Activated CD4-positive, alpha-beta T cell treated with anti-CD3 and anti-CD28 coated beads, Interleukin-2, amount 50 U/mL, for 24 hours (primary cell): ENCODE data around the gene RAD9A.

ENCODE experiments used
- DNase-seq, 2 donors: peaks; one replicate each; pipeline ENCODE4 v3.0.0-alpha.2; 2020; ENCODE audit warnings: low read depth in 1 of 2, low spot score in 1 of 2

RAD9A gene

DNA sequence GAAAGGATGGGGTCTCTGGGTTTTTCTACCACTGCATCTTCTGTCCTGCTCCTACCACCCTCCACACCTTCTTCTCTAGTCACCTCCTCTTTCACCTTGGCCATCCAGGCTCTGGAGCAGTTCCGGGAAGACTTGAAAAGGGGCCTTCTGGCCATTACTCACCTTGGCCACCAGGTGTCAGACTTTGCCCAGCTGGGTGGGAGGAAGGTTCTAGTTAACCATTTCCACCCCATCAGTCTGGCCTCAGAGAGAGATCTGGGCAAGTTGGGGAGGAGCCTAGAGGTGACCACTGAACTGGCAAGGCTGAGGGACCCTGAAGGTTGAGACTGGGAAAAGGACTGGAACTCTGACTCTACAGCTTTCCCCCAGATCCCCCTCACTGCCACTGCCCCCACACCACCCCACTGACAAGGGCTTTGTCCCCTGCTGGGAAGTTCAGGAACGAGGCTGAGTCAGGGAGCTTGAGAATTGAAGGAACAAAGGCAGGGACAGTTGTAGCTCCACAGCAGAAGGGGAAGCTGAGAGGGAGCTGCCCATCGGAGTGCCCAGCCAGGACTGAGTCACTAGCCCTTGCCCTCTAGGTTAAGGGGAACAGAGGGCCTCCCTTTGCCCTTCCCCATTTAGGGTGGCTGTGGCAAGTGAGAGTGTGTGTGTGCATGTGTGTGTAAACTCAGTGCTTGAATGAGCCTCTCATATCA, 34.8 kb upstream of the RAD9A start:
- peak; percentile 39 to 69 for DNase-seq

DNA sequence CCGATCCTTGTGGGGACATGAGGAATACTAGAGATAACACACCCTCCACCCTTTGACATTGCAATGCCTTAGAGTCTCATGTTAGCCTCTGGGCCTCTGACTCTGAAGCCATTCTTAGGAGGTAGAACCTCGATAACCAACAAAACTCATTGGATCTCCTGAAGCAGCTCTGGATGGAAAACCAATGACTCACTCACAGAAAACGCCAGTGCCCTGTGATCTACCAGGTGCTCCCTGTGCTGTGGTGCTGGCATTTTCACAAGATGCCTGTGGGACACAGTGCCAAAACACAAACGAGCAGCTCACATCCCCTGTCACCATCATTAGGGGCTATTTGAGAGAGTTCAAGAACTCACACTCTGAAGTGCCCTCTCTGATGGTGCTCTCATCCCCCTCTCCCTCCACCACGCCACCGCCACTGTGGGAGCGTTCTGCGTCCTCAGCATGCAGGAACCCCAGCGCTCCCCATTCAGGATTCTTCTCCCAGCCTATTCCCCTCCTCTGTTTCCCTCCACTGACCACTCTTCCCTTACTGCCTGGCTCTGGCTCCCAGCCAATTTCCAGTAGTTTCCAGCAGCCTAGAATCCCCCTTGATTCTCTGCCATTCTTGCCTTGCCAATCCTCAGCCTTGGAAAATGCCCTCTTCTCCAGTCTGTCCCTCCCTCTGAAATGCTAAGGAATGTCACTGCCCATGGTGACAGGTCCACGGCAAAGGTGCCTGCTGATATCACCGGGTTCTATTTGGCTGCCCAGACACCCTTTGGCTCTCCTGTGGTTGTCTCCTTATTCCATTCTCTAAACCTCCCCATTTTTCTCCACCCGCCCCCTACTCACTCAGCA, 33.7 kb upstream of the RAD9A start:
- no peak for DNase-seq

DNA sequence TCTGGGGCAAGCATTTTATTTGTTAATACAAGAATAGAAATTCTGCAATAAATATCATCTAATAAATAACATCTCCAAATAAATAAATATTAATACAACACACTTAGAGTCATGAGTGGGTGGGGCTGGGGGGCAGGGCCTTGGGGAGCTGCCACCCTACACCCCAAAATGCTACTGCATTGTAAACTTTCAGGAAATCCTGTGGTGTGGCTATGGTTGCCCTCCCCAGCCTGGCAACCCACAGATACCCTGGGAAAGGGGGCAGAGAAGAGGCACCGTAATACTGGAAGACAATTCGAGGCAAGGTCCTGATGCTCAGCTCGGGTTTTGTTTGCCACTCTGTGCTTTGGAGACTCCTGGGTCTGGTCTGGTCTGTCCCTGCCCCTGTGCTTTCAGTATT, 27.6 kb upstream of the RAD9A start:
- DNase-seq = no peak

DNA sequence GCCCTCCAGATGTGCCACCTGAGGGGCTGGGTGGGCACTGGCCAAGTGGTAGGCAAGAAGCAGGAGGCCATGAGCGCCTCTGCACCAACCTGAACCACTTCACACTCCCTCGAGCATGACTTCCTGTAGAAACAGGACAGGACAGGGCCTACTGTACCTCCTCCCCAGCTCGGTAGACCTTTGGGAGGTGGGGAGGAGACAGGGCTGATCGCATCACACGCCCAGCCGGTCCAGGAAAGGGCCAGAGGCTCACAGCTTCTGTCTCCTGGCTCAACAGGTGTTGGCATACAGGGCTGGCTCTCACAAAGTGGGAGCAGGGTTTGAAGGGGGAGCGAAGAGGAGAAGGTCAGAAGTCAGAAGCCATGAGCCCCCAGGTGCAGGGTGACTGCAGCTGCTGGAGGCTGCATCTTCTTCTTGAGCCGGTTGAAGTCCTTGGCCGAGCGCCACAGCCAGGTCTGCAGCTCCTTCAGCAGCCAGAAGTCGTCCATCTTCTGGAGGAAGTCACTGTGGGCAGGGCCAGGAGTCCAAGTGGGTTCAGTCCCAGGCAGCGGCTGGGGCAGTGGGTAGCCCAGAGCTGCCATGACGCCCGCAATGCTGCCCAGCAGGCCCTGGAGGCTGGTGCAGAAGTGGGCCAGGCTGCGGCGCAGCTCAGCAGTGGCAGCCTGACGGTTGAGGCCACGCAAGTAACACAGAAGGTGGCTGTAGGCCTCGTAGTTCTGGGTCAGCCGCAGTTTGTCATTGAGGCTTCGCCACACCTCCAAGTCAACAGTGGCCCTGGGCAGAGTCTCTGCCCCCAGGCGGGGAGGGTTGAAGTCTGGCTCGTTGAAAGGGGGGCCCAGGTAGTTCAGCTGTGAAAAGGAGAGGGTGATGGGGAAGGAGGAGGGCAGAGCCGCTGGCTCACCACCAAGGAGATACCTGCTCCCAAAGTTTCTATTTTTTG, 26.7 kb upstream of the RAD9A start:
- DNase-seq = no peak

DNA sequence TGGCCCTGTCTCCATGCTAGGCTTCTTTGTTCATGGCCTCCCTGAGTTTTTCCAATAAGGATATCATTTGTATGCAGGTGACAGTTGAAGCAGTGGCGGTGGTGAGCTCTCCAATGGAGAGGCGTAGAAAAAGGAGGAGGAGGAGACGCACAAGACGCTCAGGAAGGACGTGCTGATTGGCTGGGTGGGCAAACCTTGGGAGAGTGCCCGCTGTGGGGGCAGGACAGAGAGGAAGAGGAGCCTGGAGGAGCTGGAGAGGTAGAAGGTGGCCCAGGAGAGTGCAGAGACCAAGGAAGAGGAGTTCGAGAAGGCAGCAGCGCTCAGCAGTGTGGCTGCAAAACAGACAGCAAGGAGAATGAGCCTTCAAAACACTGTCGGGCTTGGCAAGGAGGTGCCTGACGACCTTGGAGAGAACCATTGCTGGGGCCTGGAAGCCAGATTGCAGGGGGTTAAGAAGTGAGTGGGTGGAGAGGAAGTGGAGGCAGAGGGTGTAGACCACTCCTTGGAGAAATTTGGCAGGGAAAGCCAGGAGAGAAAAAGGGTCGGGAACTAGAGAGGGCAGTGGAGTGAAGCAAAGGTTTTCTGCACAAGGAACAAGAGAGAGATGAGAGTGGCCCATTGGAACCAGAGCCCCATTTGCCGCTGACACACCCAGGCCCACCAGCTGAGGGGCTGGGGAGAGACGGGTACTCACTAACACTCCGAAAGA, 25.9 kb upstream of the RAD9A start:
- DNase-seq = no peak

DNA sequence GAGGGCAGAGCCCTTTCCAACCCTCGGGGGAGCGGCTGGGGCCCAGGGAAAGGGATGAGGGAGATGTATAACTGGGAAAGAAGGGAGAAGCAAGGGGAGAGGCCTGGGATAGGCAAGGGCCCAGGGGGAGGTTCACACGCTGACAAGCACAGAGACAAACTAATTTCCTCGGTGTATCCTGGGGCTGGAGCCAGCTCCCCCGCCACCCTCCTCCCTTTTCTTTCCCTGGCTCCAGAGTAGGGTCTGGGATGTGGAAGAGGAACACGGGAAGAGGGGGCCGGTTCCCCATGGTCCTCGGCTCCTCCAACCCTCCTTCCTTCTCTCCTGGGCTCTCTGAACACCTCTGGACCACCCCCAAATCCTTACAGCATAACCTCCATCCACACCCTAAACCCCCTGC, 25.2 kb upstream of the RAD9A start:
- DNase-seq = no peak

DNA sequence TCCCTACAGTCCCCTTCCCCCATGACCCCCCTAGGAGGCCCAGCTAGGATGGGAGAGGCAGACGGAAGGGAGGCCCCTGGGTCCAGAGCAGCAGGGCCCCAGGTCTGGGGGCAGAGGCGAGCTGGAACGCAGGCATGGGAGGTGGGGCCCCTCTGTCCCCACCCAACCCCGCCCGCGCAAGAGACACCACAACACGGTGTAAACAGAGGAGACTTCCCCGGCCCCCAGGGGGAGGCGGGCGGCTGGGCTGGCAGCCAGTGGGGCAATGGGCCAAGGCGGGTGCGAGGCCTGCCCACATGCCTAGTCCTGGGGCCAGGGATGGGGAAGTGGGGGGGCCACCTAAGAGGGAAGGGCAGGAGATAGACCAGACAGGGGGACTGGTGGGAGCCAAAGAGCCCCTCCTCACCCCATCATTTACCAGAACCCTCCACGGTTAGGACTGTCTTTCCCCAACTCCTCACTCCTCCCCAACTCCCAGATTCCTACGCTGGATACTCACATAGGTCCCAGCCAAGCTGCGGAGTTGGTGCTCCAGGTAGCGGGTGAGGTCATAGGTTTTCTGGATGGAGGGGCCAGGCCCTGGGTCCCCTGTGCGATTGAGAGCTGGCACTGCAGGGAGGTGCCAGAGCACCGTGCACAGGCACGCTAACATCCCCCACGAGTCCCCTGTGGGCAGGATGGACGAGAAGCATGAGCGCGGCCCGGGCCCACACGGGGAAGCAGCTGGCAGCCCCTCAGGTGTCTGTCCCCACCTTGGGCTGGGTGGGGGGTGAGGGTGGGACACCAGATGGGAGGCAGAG, 24.6 kb upstream of the RAD9A start:
- DNase-seq = no peak

DNA sequence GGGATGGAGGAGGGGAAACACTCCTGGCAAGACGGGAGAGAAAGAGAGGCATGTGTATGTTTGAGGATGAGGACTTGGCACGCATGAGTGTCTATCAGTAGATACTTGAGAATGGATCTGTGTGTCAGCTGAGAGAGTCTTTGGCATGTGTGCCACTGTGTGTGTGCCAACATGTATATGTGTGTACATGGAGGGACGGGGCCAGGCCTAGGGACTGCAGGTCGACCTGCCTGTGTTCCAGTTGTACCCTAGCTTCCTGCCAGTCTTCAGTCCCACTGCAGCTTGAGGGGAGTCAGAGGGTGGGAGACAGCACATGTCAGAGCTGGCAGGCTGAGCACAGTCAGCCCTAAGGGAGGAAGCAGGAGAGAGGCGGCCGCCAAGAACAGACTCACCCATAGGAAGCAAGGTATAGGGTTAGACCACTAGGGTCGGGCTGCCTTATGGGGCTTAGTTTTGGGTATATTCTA, 24.0 kb upstream of the RAD9A start:
- no peak for DNase-seq

DNA sequence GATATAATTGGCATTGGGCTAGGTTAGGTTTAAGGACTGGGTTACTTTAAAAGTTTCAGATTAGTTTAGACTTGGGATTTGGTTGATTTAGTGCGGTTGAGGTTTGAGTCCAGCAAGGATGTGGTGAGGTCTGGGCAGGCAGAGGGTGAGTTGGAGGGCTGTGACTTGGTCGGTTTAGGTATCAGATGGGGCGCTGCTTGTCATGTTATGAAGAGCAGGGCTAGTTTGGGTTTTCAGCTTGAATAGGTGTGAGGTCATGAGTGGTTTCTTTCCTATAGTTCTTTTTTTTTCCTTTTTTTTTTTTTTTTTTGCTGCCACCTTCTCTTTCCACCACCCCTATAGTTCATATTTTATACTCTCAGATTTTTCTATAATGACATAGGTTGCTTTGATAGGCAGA, 23.2 kb upstream of the RAD9A start:
- DNase-seq = no peak

DNA sequence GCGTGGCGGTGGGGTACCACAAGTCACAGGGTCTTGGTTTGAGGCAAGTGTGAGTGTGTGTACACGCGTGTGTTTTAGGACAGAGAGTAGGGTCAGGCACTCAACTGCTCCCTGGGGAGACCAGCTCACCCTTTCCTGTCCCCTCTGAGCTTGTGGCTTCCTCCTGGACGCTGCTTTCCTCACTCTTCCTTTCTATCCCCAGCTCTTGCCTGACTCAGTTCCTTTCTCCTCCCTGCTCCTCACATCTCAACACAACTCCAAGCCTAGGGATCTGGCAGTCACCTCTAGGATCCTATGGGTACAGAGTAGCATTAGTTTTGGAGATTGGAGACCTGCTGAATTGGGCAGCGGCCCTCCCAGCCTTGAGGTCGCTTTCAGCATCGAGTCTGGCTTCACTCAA, 22.5 kb upstream of the RAD9A start:
- DNase-seq = no peak

DNA sequence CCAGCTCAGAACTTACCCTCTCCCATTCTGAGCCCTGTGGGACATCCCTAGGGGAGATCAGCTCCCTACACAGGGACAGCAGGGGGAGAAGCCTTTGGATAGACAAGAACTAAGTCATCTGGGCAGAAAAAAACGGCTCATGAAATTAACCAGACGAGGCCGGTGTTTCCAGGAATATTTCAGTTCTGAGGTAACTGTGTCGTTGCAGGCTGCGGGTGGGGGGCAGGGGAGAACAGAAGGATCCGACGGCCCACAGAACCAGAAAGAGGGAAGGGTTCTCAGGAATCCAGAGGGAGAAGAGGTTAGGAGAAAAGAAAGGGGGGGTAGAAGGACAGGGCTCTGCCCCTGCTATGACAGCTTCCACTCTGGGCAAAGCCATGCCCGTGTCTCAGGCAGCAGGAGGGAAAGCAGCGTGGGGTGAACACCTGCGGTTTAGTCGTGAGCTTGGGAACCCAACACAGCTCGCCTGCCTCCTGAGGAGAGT, 21.9 kb upstream of the RAD9A start:
- no peak for DNase-seq

DNA sequence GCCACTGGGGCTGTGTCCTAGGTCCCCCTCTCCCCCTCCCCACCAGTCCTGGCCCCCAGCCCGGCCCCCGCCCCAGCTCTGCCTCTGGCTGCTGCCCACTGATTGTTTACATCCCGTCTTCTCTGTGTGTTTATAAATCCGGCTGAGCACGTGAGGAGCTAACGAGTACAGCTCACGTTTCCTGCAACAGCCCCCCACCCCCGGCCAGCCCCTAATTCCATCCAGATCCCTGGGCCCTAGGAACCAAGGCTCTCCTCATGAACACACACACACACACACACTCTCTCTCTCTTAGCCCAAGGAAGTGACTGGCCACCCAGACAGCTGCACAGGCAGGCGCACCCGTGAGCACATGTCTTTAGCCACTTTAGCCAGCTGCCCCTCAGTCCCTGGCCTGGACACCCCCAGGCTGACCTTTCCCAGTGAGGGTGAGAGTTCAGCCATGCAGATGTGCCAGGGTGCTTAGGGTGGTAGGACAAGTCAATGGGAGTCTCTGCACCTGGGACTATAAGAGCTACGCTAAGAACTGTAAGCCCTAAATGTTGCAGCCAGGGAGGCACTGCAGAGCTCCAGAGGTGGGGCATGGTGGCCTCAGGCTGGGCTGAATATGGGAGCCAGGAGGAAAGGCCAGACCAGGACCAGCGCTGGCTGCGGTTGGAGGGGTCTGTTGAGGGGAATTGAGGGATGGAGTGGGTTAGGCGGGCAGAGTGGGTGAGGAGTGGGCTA, 21.3 kb upstream of the RAD9A start:
- DNase-seq = no peak

DNA sequence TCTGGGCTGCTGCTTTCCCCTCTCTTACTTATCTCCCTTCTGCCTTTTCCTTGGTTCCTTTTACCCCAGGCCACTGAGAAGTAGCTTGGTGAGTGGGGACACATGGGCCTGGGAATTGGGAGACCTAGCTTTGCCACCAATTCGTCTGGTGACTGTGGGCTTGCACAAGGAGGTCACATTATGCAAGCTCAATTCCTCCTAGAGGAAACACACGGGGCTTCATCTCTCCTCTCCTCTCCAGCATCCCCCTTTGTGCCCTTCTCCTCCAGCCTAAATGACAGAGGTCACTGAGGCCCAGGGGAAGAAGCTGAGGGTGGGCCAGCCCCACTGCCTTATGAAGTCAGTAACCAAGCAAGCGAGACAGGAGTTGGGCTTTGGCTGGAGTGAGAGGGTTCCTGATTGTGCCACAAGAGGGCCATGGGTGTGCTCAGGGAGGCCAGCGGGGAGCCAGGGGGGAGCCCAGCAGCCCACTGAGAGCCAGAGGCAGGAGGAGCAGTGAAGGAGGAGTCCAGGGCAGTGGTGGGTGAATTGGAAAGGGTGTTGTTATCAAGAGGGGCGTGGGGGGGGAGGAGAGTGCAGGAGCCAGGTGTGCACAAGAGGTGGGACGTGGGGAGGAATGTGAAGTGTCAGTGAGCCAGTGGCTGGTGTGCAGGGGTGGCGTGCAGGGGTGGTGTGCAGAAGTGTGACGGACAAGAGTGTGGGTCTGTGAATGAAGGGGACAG, 20.4 kb upstream of the RAD9A start:
- DNase-seq = no peak

DNA sequence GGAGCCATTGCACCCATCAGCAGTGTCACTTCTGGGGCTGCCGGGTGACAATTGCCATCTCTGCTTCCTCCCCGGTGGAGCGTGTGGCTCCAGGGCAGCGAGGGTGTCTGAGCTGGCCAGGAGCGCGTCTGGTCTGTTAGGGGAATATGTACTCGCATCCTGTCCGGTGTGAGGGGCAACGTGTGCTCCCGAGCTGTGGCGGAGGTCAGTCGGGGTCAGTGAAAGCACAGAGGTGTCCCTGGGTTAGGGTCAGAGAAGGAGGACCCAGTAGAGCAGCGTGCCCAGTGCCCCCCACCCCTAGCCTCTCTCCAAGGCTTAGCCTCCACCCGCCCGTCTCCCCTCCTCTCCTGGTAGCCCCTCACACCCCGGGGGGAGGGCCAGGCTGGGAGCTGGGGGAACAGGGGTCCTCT, 19.9 kb upstream of the RAD9A start:
- no peak for DNase-seq

DNA sequence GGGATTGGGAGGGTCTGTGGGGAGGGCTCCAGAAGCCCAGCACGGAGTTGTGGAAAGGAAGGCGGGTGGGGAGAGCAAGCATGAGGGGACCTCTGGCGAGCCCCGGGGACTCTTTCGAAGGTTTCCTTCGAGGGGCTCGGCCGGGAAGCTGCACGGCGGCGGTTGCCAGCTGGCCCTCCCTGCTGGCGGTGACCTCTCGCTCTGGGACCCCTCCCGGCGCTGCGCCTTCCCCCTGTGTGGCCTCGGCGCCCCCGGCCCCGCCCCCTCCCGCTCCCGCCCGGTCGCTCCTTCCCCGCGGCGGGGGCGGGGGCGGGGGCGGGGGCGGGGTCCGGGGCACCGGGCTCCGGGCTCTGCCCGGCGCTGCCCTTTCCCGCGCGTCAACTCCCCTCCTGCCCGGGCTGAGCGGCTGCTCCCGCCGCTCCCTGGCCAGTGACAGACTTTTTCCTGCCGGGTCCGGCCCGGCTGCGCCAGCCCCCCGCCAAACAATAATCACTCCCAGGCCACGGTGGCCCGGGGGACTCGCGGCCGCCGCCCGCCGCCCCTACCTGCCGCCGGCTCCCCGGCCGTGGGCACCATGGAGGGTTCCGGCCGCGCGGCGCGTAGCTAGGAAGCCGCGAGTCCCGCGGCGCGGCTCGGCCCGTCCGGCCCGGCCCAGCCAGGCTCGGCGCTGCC, 19.3 kb upstream of the RAD9A start:
- no peak for DNase-seq

DNA sequence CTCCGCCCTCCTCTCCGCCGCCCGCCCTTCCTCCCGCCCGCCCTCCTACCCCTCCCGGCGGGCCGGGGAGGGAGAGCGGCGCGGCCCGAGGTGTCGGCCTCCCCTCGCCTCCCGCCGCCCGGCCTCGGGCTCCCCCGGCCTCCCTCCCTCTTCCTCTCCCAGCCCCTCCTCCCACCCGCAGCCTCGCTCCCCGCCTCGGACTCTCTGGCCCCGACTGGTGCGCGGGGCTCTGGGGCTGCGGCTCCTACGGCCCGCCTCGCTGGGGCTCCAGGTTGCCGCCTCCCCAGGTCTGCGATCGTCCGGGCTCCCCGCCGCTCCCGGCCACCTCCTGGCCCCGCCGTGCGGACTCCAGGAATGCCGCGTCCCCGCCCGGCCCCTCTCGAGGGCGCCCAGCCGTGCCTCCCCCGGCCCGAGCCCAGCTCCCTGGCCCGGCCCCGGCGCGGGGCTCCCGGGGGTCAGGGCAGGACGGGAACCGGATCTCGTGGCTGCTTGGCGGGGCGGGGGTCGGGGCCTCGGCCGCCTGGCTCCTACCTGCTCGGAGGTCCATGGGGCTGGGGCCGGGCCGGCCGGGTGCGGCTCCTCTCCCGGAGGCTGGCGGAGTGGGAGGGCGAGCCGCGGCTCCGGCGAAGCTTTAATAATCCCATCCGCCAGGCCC, 18.7 kb upstream of the RAD9A start, which contains the start of gene CLCF1:
Gene CLCF1 (minus strand): TSS at position 606 of the 655 bp plus-strand sequence. CDS start 59 bp downstream, at position 547.
- DNase-seq = no peak
